K562 (cell line): ENCODE measurements around the gene MOAP1. TPM values are rescaled to one million over a fixed set of nuclear protein-coding genes. Genes with fewer than 3 reads are reported as not detected.
A peak's percentile ranks its signal among the peaks of the same experiment; 100 is the strongest.

Source experiments
- FOXP1 ChIP-seq: sonication (generic); formaldehyde crosslinking; IDR thresholded peaks from 2 replicates; pipeline ENCODE4 v1.8.0; 2022; ENCODE audit warnings: mild to moderate bottlenecking, missing genetic modification reagents
- KLF1 ChIP-seq: fragments of 450-650 bp; IDR thresholded peaks from 2 replicates; pipeline ENCODE4 v1.6.1; 2016; ENCODE audit warnings: missing genetic modification characterization, missing compliant biosample characterization
- NUFIP1 ChIP-seq: fragments of 450-650 bp; IDR thresholded peaks from 2 replicates; pipeline ENCODE4 v1.6.1; 2018; ENCODE audit not compliant: partially characterized antibody
- SMARCC2 ChIP-seq: fragments of 450-650 bp; IDR thresholded peaks from 2 replicates; pipeline ENCODE4 v1.6.1; 2017; ENCODE audit warnings: antibody characterized with exemption, moderate library complexity, mild to moderate bottlenecking, low read depth
- STAT5A ChIP-seq: IDR thresholded peaks from 2 replicates; pipeline ENCODE4 v1.6.1; 2012; ENCODE audit warnings: low read length, inconsistent platforms, borderline replicate concordance
- TAF1 ChIP-seq: IDR thresholded peaks from 2 replicates; pipeline ENCODE4 v1.6.1; 2011; ENCODE audit warnings: mild to moderate bottlenecking, low read length, moderate library complexity; ENCODE audit not compliant: insufficient read depth, control insufficient read depth, severe bottlenecking; ENCODE audit errors: extremely low read depth
- TCF3 ChIP-seq: sonication (generic); formaldehyde crosslinking; IDR thresholded peaks from 2 replicates; pipeline ENCODE4 v1.4.0; 2020; ENCODE audit warnings: mild to moderate bottlenecking, missing genetic modification reagents
- ZBTB40 ChIP-seq, 2 experiments: fragments of 450-650 bp in 1 of 2; sonication (generic) in 1 of 2; formaldehyde crosslinking in 1 of 2; IDR thresholded peaks; 2 replicates each; pipeline versions ENCODE4 v1.7.1 to v1.9.0; 2016 to 2022; ENCODE audit warnings: inconsistent platforms in 1 of 2, mild to moderate bottlenecking in 1 of 2, missing genetic modification reagents in 1 of 2
- ZBTB8A ChIP-seq: fragments of 450-650 bp; IDR thresholded peaks from 2 replicates; pipeline ENCODE4 v1.6.1; 2018; ENCODE audit warnings: mild to moderate bottlenecking, moderate library complexity; ENCODE audit not compliant: partially characterized antibody
- ZFX ChIP-seq: sonication (generic); formaldehyde crosslinking; IDR thresholded peaks from 2 replicates; pipeline ENCODE4 v1.8.0; 2022; ENCODE audit warnings: mild to moderate bottlenecking, missing genetic modification reagents, moderate library complexity
- ZNF282 ChIP-seq: sonication (generic); formaldehyde crosslinking; IDR thresholded peaks from 2 replicates; pipeline ENCODE4 v1.8.1; 2023; ENCODE audit warnings: missing genetic modification reagents
- polyA plus RNA-seq, 8 experiments: library from polyadenylated mRNA; depleted of rRNA in 4 of 8; stranded (reverse) in 5 of 8; unstranded in 3 of 8; fragments of >200 nt; fragmentation: Nextera tagmentation in 2 of 8; fragmentation: Illumina TruSeq in 1 of 8; extraction: Ambion mirVana in 2 of 8; extraction: Trizol in 1 of 8; gene quantifications; 2 replicates each; pipeline versions ENCODE4 v1.2.1 to v1.2.3, GENCODE V29; 2011 to 2014; ENCODE audit warnings: inconsistent platforms in 1 of 8, missing spikeins in 1 of 8
- total RNA-seq, 7 experiments: library from RNA; depleted of rRNA in 6 of 7; stranded (reverse); fragments of >200 nt in 6 of 7; fragmentation: Illumina TruSeq in 2 of 7; extraction: Trizol in 2 of 7; gene quantifications; 2 replicates each; pipeline versions ENCODE4 v1.2.1 to v1.2.3, GENCODE V29; 2011 to 2021; ENCODE audit warnings: low replicate concordance in 1 of 7
- TF ChIP-seq, protein P1 (sequence below): fragments of 250-450 bp; sonication (Bioruptor Pico); IDR thresholded peaks from 2 replicates; pipeline ENCODE4 v1.8.0; 2022; ENCODE audit warnings: moderate library complexity, mild to moderate bottlenecking, inconsistent platforms
- TF ChIP-seq, protein P2 (sequence below): fragments of 450-650 bp; IDR thresholded peaks from 2 replicates; pipeline ENCODE4 v1.6.1; 2016

Gene MOAP1
- total and polyA plus RNA-seq, 9 of the 15 experiments (the other 6 are each of a cell fraction or from before 2014, with no cell fraction given): 1.5 to 14.4 (median 6.0) TPM

GRCh38 chr14:93206793-93207467, 22.2 kb upstream of the MOAP1 start, which contains the start of the genes GON7 and UBR7 (continued):
- TF ChIP-seq TCF3 (CRISPR knock-in tag) (no peak), TAF1 (peak; percentile 73), KLF1 (tag) (0 out of 2 replicates have a peak, but pooled peaks have one; percentile 23), NUFIP1 (no peak), SMARCC2 (no peak), ZBTB8A (no peak), ZNF282 (no peak), STAT5A (no peak), ZFX (CRISPR knock-in tag) (peak; percentile 67), FOXP1 (CRISPR knock-in tag) (no peak; the same call in 1 of the 2 replicates), ZBTB40 (IDR thresholded peaks at IDR 0.05) (peak; percentile 93), ZBTB40 (CRISPR knock-in tag; IDR thresholded peaks at IDR 0.05) (no peak)
- TF ChIP-seq, protein P1, sequence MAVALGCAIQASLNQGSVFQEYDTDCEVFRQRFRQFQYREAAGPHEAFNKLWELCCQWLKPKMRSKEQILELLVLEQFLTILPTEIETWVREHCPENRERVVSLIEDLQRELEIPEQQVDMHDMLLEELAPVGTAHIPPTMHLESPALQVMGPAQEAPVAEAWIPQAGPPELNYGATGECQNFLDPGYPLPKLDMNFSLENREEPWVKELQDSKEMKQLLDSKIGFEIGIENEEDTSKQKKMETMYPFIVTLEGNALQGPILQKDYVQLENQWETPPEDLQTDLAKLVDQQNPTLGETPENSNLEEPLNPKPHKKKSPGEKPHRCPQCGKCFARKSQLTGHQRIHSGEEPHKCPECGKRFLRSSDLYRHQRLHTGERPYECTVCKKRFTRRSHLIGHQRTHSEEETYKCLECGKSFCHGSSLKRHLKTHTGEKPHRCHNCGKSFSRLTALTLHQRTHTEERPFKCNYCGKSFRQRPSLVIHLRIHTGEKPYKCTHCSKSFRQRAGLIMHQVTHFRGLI (CRISPR knock-in tag): no peak
- TF ChIP-seq, protein P2, sequence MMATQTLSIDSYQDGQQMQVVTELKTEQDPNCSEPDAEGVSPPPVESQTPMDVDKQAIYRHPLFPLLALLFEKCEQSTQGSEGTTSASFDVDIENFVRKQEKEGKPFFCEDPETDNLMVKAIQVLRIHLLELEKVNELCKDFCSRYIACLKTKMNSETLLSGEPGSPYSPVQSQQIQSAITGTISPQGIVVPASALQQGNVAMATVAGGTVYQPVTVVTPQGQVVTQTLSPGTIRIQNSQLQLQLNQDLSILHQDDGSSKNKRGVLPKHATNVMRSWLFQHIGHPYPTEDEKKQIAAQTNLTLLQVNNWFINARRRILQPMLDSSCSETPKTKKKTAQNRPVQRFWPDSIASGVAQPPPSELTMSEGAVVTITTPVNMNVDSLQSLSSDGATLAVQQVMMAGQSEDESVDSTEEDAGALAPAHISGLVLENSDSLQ: peak; percentile 92
